Esophagus squamous epithelium (tissue), 5 donors: ENCODE data around the gene PCDH9. TPM values are rescaled to one million over a fixed set of nuclear protein-coding genes. Genes with fewer than 3 reads are reported as not detected.

ENCODE experiments used
- DNase-seq: peaks from one replicate; lab custom pipeline; 2025; lab: John Stamatoyannopoulos, UW
- H3K27ac ChIP-seq, 4 donors: fragments of 200-600 bp; sonication (generic); one replicate each; pipeline ENCODE4 v1.5.1; 2016 to 2019; ENCODE audit warnings: mild to moderate bottlenecking in 1 of 4
- H3K27me3 ChIP-seq, 4 donors: fragments of 200-600 bp; sonication (generic); 1 replicate in 3 of 4; 2 replicates in 1 of 4; pipeline versions ENCODE4 v1.5.1 to v1.6.0; 2017 to 2021; ENCODE audit warnings: antibody characterized with exemption in 1 of 4
- H3K36me3 ChIP-seq, 3 donors: fragments of 200-600 bp; sonication (generic); one replicate each; pipeline ENCODE4 v1.5.1; 2016 to 2019
- H3K4me1 ChIP-seq, 3 donors: fragments of 200-600 bp; sonication (generic); one replicate each; pipeline ENCODE4 v1.5.1; 2017 to 2019
- H3K4me3 ChIP-seq, 4 donors: fragments of 200-600 bp; sonication (generic); 1 replicate in 3 of 4; 2 replicates in 1 of 4; pipeline ENCODE4 v1.5.1; 2016 to 2019; ENCODE audit warnings: mild to moderate bottlenecking in 2 of 4, moderate library complexity in 1 of 4
- H3K9me3 ChIP-seq, 3 donors: fragments of 200-600 bp; sonication (generic); one replicate each; pipeline ENCODE4 v1.5.1; 2016 to 2019
- POLR2A ChIP-seq, 4 donors: fragments of 450-650 bp; IDR thresholded peaks; one replicate each; pipeline ENCODE4 v1.6.1; 2017; ENCODE audit warnings: antibody characterized with exemption in 4 of 4, mild to moderate bottlenecking in 4 of 4, moderate library complexity in 3 of 4
- WGBS, 2 donors: methylation state at CpG; one replicate each; pipeline ENCODE4 v1.1.5; 2018; 5-methylcytosine and 5-hydroxymethylcytosine counted together
- intact Hi-C: fragments of 100-400 bp; cut with DNase I; formaldehyde crosslinking; loops from one replicate; pipeline ENCODE4 v1.15.0; 2022
- total RNA-seq, 4 donors: library from RNA; depleted of rRNA; stranded (reverse); fragments of >200 nt; gene quantifications; one replicate each; pipeline ENCODE4 v1.1.0, GENCODE V29; 2016
- TF ChIP-seq, protein P1 (sequence below), 6 experiments: fragments of 450-650 bp in 4 of 6; fragments of 200-600 bp in 2 of 6; sonication (generic) in 2 of 6; IDR thresholded peaks; one replicate each; pipeline ENCODE4 v1.5.1; 2016 to 2019; ENCODE audit warnings: antibody characterized with exemption in 6 of 6, mild to moderate bottlenecking in 4 of 6, moderate library complexity in 4 of 6
- donor health status: DM: yes; HTN: yes; CAD: no.

Gene PCDH9
- total RNA-seq, 4 donors from 2014 or later: 0.04 to 1.9 (median 0.45) TPM

- Histone ChIP-seq H3K9me3 (no peaks in the 10 kb centered on the region), H3K27me3 (no peaks in the 10 kb centered on the region), H3K4me3 (no peak overlapping the region), H3K4me1 (no peaks in the 10 kb centered on the region), H3K36me3 (no peaks in the 10 kb centered on the region), H3K27ac (no peak overlapping the region)
- TF ChIP-seq, protein P1, sequence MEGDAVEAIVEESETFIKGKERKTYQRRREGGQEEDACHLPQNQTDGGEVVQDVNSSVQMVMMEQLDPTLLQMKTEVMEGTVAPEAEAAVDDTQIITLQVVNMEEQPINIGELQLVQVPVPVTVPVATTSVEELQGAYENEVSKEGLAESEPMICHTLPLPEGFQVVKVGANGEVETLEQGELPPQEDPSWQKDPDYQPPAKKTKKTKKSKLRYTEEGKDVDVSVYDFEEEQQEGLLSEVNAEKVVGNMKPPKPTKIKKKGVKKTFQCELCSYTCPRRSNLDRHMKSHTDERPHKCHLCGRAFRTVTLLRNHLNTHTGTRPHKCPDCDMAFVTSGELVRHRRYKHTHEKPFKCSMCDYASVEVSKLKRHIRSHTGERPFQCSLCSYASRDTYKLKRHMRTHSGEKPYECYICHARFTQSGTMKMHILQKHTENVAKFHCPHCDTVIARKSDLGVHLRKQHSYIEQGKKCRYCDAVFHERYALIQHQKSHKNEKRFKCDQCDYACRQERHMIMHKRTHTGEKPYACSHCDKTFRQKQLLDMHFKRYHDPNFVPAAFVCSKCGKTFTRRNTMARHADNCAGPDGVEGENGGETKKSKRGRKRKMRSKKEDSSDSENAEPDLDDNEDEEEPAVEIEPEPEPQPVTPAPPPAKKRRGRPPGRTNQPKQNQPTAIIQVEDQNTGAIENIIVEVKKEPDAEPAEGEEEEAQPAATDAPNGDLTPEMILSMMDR (IDR thresholded peaks at IDR 0.05): no peak
- TF ChIP-seq POLR2A (IDR thresholded peaks at IDR 0.05): no peak
- WGBS, 2 donors: 47 to 51% methylated on average over 6 of the region's 6 CpGs
- intact Hi-C loops: no loop called here
- no peak for DNase-seq
Measured at GRCh38 chr13:66503890-66504289, 726.2 kb downstream of the PCDH9 start.

DNA sequence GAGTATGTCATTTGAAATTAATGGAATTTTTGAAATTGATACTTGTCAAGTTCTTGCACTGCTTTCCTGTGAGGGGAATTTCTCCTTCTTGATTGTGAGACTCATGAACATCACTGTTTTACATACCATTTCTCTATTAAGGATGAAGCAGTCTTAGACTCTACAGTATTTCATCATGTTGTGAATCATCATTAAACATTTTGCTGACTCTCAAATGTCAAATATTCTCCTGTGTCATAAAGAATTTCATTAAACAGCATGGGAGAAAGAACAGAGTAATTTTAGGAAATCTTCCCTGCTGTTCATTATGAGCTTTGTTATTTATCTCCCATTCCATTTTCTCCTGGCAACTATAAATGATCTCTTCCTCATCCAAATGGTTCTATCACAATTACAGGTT, 729.0 kb downstream of the PCDH9 start:
- TF ChIP-seq, protein P1 (IDR thresholded peaks at IDR 0.05): no peak
- no peak for TF ChIP-seq POLR2A (IDR thresholded peaks at IDR 0.05)
- no peaks in the 10 kb centered on the region for H3K4me1 ChIP-seq
- H3K9me3 ChIP-seq: no peaks in the 10 kb centered on the region
- no peak overlapping the region for H3K4me3 ChIP-seq
- intact Hi-C loops: no loop called here
- no peaks in the 10 kb centered on the region for H3K27me3 ChIP-seq
- DNase-seq: no peak
- no peak overlapping the region for H3K27ac ChIP-seq
- H3K36me3 ChIP-seq: no peaks in the 10 kb centered on the region

- no peak overlapping the region for H3K27ac ChIP-seq
- no peak overlapping the region for H3K4me3 ChIP-seq
- intact Hi-C loops: no loop called here
- no peaks in the 10 kb centered on the region for H3K36me3 ChIP-seq
- no peak for TF ChIP-seq POLR2A (IDR thresholded peaks at IDR 0.05)
- TF ChIP-seq, protein P1 (IDR thresholded peaks at IDR 0.05): no peak
- DNase-seq: no peak
- H3K27me3 ChIP-seq: no peaks in the 10 kb centered on the region
- H3K9me3 ChIP-seq: no peaks in the 10 kb centered on the region
- 34 to 47% methylated on average over 1 of the region's 1 CpG for WGBS, 2 donors
- H3K4me1 ChIP-seq: no peaks in the 10 kb centered on the region
Measured at GRCh38 chr13:66492479-66492878, 737.7 kb downstream of the PCDH9 start.

- Histone ChIP-seq H3K4me3 (no peak overlapping the region), H3K27ac (no peak overlapping the region), H3K36me3 (no peaks in the 10 kb centered on the region), H3K4me1 (no peaks in the 10 kb centered on the region), H3K27me3 (no peaks in the 10 kb centered on the region), H3K9me3 (no peaks in the 10 kb centered on the region)
- intact Hi-C loops: no loop called here
- TF ChIP-seq POLR2A (IDR thresholded peaks at IDR 0.05): no peak
- TF ChIP-seq, protein P1 (IDR thresholded peaks at IDR 0.05): no peak
- 78 to 84% methylated on average over 6 of the region's 6 CpGs for WGBS, 2 donors
- no peak for DNase-seq
Measured at GRCh38 chr13:66491251-66491650, 738.9 kb downstream of the PCDH9 start.

- intact Hi-C loops: no loop called here
- WGBS, 2 donors: 84 to 92% methylated on average over 2 of the region's 2 CpGs
Measured at GRCh38 chr13:66489586-66489985, 740.5 kb downstream of the PCDH9 start.

More at GRCh38 chr13:66489586-66489985, 740.5 kb downstream of the PCDH9 start:
- Histone ChIP-seq H3K9me3 (no peaks in the 10 kb centered on the region), H3K27me3 (no peaks in the 10 kb centered on the region), H3K4me3 (no peak overlapping the region), H3K36me3 (no peaks in the 10 kb centered on the region), H3K4me1 (no peaks in the 10 kb centered on the region), H3K27ac (no peak overlapping the region)
- no peak for DNase-seq
- TF ChIP-seq POLR2A (IDR thresholded peaks at IDR 0.05): no peak
- TF ChIP-seq, protein P1 (IDR thresholded peaks at IDR 0.05): no peak
